Activated T-helper 1 cell treated with anti-CD3 and anti-CD28 coated beads, Interleukin-12 subunit alpha, Interleukin-12 subunit beta, Interleukin-2, Interleukin-4 antibody, amounts not matched to agents 30 ng/mL and 10 ng/mL and 1 ng/mL, durations not matched to agents 14 hours and 24 hours and 36 hours (primary cell): Measurements from ENCODE around the gene OR5L1. TPM values are rescaled to one million over a fixed set of nuclear protein-coding genes. Genes with fewer than 3 reads are reported as not detected.

Source experiments
- total RNA-seq: library from RNA; stranded (reverse); gene quantifications from 2 replicates; pipeline ENCODE4 v1.2.3, GENCODE V29; 2022

Gene OR5L1
- total RNA-seq, 1 donor from 2014 or later, result not detected

Other genes starting within 250 kb of the OR5L1 start
- gene OR4C16, start 239.2 kb upstream of the OR5L1 start, total RNA-seq, result not detected in 2 replicates
- gene OR4C11, start 203.7 kb upstream of the OR5L1 start, total RNA-seq, result not detected in 2 replicates
- gene OR4P4, start 176.3 kb upstream of the OR5L1 start, total RNA-seq, result not detected in 2 replicates
- not detected in 2 replicates for gene OR4S2, start 163.0 kb upstream of the OR5L1 start, total RNA-seq
- gene OR4C6, start 149.2 kb upstream of the OR5L1 start, total RNA-seq, result not detected in 2 replicates
- gene OR5D13, start 37.9 kb upstream of the OR5L1 start, total RNA-seq, result not detected in 2 replicates
- gene OR5D14, start 15.8 kb upstream of the OR5L1 start, total RNA-seq, result not detected in 2 replicates
- not detected in 2 replicates for gene OR5D18, start 8.3 kb downstream of the OR5L1 start, total RNA-seq
- not detected in 2 replicates for gene OR5L2, start 15.9 kb downstream of the OR5L1 start, total RNA-seq
- not detected in 2 replicates for gene OR5D16, start 27.4 kb downstream of the OR5L1 start, total RNA-seq
- gene TRIM51, start 71.9 kb downstream of the OR5L1 start, total RNA-seq, result not detected in 2 replicates
- gene OR5W2, start 103.2 kb downstream of the OR5L1 start, total RNA-seq, result not detected in 2 replicates
- not detected in 2 replicates for gene OR5I1, start 125.0 kb downstream of the OR5L1 start, total RNA-seq
- not detected in 2 replicates for gene OR10AG1, start 158.6 kb downstream of the OR5L1 start, total RNA-seq
- not detected in 2 replicates for gene OR5F1, start 183.3 kb downstream of the OR5L1 start, total RNA-seq
- gene OR5AS1, start 216.3 kb downstream of the OR5L1 start, total RNA-seq, result not detected in 2 replicates